ENCODE results near the gene PPP1R12B. TPM values are rescaled to one million over a fixed set of nuclear protein-coding genes. Genes with fewer than 3 reads are reported as not detected.
"Not testable (repeated sequence)": the region's sequence is repeated elsewhere in the genome, so short reads cannot be mapped to it uniquely, and the experiment has no call there.

The PPP1R12B gene
- total RNA-seq, 1 donor from 2014 or later: 18.5 TPM

DNA sequence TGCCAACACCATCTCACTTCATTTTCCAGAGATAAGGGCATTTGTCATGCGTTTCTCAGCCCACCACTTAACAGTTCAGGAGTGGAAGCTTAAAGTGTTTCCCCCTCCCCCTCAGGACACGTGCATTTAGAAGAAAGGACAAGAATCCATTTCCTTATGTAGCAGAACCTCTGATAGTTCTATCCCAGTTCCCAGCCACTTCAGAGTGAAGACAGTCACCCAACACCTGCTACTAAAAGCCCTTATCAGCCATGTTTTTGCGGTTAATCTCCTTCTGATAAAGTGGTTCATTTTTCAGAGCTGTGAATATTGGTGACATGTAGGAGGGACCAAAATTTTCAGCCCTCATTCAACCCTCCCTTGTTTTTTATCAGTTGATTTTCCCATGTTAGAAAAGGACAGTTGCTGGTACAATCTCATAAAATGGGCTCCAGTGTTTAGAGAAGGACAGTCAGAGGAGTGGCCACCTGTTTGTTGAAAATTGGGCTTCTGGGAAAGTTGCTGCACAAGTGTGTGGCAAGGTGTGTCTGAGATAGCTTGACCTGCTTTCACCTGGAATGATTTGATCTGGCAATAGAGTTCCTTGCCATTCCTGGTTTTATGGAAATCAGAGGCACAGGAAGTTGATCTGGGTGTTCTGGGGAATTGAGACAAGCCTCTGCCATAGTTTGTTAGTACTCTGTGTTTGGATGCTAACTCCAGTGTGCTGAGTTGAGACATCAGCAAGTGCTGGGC, 114.0 kb downstream of the PPP1R12B start:
- H3K27ac Mint-ChIP-seq (ENCODE audit: unreplicated experiment): peak overlapping the region; percentile 13
- peaks cover 21% of the 10 kb centered on the region for H3K4me1 Mint-ChIP-seq
- H3K9me3 Mint-ChIP-seq: no peaks in the 10 kb centered on the region
- TF ChIP-seq, protein P1, sequence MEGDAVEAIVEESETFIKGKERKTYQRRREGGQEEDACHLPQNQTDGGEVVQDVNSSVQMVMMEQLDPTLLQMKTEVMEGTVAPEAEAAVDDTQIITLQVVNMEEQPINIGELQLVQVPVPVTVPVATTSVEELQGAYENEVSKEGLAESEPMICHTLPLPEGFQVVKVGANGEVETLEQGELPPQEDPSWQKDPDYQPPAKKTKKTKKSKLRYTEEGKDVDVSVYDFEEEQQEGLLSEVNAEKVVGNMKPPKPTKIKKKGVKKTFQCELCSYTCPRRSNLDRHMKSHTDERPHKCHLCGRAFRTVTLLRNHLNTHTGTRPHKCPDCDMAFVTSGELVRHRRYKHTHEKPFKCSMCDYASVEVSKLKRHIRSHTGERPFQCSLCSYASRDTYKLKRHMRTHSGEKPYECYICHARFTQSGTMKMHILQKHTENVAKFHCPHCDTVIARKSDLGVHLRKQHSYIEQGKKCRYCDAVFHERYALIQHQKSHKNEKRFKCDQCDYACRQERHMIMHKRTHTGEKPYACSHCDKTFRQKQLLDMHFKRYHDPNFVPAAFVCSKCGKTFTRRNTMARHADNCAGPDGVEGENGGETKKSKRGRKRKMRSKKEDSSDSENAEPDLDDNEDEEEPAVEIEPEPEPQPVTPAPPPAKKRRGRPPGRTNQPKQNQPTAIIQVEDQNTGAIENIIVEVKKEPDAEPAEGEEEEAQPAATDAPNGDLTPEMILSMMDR (conservative IDR thresholded peaks at IDR 0.05): no peak
- no peaks in the 10 kb centered on the region for H3K36me3 Mint-ChIP-seq (ENCODE audit: low read depth)
- no peaks in the 10 kb centered on the region for H3K27me3 Mint-ChIP-seq (ENCODE audit: low read depth)
- DNase-seq (ENCODE audit: low read depth, low spot score): no peak
- H3K4me3 Mint-ChIP-seq: no peak overlapping the region

DNA sequence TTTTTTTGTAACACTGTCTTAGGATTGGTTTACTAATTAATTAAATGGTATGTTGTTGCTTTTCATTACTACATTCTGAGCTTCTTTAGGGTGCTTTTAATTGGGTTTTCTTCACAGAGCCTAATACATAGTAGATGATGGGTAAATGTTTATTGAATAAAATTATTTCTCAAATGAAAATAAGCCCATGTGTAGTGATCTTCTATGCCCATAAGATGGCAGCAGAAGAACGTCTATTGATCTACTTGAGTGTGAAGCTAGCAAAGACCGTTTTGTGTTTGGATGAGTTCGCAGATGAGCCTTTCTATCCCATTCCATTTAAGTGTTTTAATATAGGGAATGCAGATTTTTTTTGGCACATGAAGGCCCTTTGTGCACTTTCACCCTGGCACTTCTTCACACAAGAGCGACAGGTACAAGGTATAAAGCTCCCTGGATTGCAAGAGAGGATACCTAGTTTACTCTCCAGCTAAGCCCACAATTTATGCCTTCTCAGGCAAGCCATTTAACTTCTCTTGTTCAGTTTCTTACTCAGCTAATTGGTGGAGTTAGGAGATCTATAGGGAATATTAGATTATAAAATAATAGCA, 115.7 kb downstream of the PPP1R12B start:
- not testable (repeated sequence) for H3K36me3 Mint-ChIP-seq (ENCODE audit: low read depth); H3K27me3 Mint-ChIP-seq (ENCODE audit: low read depth); H3K27ac Mint-ChIP-seq (ENCODE audit: unreplicated experiment); DNase-seq (ENCODE audit: low read depth, low spot score); H3K4me3 Mint-ChIP-seq; H3K9me3 Mint-ChIP-seq
- H3K4me1 Mint-ChIP-seq: peaks cover 12% of the 10 kb centered on the region
- TF ChIP-seq, protein P1 (conservative IDR thresholded peaks at IDR 0.05): peak; percentile 79

DNA sequence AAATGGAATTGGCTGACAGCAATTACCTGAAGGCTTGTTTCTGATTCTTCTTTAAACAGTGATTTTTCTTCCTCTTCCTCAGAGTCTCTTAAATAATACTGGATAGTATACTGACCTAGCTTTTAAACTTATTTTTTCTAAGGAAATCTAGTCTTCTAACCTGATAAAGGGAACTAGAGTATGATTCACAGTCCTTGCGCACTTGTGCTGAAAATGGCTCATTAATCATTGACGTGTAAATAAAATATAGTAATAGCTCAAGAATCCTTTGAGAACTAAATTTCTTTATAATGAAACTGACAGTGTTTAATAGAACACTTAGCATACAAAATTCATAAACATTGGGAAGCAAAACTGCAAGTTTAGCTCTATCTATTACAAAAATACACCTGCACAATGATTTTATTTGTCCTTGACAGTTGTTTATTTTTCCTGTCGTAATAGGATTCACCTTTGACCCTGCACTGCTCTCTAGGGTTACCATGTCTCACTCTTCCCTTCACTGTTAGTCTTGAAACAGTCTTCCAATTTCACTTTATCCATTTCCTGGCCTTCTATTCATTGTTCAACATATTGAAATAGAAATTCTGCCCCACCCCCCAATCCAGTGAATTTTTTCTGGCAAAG, 117.3 kb downstream of the PPP1R12B start:
- not testable (repeated sequence) for H3K9me3 Mint-ChIP-seq; DNase-seq (ENCODE audit: low read depth, low spot score); H3K36me3 Mint-ChIP-seq (ENCODE audit: low read depth); H3K27ac Mint-ChIP-seq (ENCODE audit: unreplicated experiment); H3K4me3 Mint-ChIP-seq; H3K27me3 Mint-ChIP-seq (ENCODE audit: low read depth); H3K4me1 Mint-ChIP-seq

DNA sequence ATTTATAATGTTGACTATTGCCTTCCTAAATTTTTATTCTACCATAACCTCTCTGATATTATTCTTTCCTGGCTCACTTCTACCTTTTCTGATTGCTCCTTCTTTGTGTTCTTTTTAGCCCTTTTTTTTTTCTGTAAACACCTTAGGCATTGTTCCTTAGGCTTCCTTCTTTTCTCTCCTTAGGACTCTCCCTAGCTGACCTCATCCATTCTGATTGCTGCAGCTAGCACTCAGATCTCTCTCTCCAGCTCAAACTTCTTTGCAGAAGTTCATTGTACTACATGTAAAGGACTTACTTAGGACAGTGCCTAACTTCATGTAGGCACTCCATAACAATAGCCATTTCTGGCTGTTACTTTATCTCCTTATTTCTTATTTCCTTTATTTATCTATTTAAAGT, 117.8 kb downstream of the PPP1R12B start:
- H3K4me1 Mint-ChIP-seq; DNase-seq (ENCODE audit: low read depth, low spot score); H3K4me3 Mint-ChIP-seq; H3K27ac Mint-ChIP-seq (ENCODE audit: unreplicated experiment); H3K9me3 Mint-ChIP-seq; H3K36me3 Mint-ChIP-seq (ENCODE audit: low read depth); H3K27me3 Mint-ChIP-seq (ENCODE audit: low read depth): not testable (repeated sequence)

DNA sequence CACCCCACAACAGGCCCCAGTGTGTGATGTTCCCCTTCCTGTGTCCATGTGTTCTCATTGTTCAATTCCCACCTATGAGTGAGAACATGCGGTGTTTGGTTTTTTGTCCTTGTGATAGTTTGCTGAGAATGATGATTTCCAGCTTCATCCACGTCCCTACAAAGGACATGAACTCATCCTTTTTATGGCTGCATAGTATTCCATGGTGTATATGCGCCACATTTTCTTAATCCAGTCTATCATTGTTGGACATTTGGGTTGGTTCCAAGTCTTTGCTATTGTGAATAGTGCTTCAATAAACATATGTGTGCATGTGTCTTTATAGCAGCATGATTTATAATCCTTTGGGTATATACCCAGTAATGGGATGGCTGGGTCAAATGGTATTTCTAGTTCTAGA, 118.9 kb downstream of the PPP1R12B start:
- not testable (repeated sequence) for H3K4me3 Mint-ChIP-seq; H3K27me3 Mint-ChIP-seq (ENCODE audit: low read depth); H3K27ac Mint-ChIP-seq (ENCODE audit: unreplicated experiment); H3K36me3 Mint-ChIP-seq (ENCODE audit: low read depth); DNase-seq (ENCODE audit: low read depth, low spot score); H3K4me1 Mint-ChIP-seq; H3K9me3 Mint-ChIP-seq

DNA sequence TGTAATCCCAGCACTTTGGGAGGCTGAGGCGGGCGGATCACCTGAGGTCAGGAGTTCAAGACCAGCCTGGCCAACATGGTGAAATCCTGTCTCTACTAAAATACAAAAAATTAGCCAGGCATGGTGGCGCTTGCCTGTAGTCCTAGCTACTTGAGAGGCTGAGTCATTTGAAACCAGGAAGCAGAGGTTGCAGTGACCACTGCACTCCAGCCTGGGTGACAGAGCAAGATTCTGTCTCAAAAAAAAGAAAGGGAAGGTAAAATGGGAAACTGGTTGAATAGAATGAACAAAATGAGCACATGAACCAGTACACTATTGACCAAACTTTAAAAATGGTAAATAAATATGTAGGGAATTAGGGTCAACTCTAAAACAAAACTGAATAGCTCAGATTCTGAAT, 120.2 kb downstream of the PPP1R12B start:
- not testable (repeated sequence) for DNase-seq (ENCODE audit: low read depth, low spot score); H3K4me3 Mint-ChIP-seq; H3K27me3 Mint-ChIP-seq (ENCODE audit: low read depth); H3K27ac Mint-ChIP-seq (ENCODE audit: unreplicated experiment); H3K9me3 Mint-ChIP-seq; H3K36me3 Mint-ChIP-seq (ENCODE audit: low read depth)
- peaks cover 10% of the 10 kb centered on the region for H3K4me1 Mint-ChIP-seq

DNA sequence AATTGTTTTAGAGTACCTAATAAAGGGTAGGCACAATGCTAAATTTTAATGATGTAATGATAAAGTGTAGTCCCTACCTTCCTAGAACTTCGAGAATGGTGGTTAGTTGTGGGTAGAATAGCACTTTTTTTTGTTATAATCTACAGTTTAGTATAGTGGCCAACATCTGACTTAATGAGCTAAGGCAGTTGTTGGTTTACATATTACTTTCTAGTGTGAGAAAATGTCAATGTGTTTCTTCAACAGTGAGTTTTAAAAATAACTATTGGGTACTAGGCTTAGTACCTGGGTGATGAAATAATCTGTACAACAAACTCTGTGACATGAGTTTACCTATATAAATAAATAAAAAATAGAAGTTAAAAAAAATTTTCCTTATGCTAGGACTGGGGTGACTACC, 120.6 kb downstream of the PPP1R12B start:
- DNase-seq (ENCODE audit: low read depth, low spot score); H3K9me3 Mint-ChIP-seq; H3K27me3 Mint-ChIP-seq (ENCODE audit: low read depth); H3K36me3 Mint-ChIP-seq (ENCODE audit: low read depth); H3K4me3 Mint-ChIP-seq; H3K27ac Mint-ChIP-seq (ENCODE audit: unreplicated experiment): not testable (repeated sequence)
- peaks cover 13% of the 10 kb centered on the region for H3K4me1 Mint-ChIP-seq

DNA sequence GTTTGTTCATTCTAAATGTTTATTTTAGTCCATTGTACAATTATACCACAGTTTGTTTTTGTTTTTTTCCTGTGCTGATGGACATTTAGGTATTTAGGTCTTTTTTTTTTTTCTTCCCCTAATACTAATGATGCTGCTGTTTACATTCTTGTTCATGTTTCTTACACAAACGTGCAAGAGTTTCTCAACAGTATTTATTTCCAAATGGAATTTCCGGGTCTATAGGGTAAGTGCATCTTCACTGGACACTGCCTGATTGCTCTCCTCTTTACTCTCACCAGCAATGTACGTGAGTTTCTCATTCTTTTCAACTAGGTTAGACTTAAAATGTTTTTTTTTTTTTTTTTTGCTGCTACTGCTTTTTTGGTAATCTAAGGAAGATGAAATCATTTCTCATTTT, 122.7 kb downstream of the PPP1R12B start:
- Mint-ChIP-seq H3K27me3 (ENCODE audit: low read depth) (no peaks in the 10 kb centered on the region), H3K27ac (ENCODE audit: unreplicated experiment) (no peak overlapping the region)
- DNase-seq (ENCODE audit: low read depth, low spot score): no peak

DNA sequence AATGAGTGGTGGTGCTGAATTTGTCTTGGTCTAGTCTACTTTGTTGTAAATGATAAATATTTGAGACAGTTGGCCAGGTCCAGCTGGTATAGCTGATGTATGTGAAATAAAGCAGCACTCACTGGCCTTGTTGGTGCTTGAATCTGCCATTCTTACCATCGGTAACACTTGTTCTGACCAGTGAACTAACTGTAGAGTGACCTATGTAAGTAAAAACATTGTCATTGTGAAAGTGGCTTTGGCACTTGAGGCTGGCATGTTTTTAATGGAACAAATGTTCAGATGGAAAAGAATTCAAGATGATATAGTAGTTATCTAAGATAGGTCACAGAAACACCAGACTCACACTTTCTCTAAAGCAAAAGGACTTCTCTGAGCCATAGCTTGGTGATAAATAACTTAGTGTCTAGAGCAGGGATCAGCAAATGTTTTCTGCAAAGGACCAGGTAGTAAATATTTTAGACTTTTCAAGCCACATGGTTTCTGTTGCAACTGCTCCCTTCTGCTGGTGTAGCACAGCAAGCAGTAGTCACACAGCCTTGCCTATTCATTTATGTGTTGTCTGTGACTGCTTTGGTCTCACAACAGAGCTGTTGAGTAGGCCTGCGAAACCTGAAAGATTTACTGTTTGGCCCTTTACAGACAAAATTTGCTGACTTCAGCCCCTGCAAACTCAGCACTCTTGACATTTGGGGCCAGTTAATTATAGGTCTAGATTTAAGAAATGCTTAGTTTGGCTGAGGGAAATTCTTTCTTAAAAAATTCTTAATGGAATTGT, 124.0 kb downstream of the PPP1R12B start:
- H3K36me3 Mint-ChIP-seq (ENCODE audit: low read depth); H3K27me3 Mint-ChIP-seq (ENCODE audit: low read depth); H3K4me1 Mint-ChIP-seq; H3K4me3 Mint-ChIP-seq; H3K9me3 Mint-ChIP-seq; DNase-seq (ENCODE audit: low read depth, low spot score); H3K27ac Mint-ChIP-seq (ENCODE audit: unreplicated experiment): not testable (repeated sequence)

More for the DNA sequence above, 122.7 kb downstream of the PPP1R12B start:
- Mint-ChIP-seq H3K9me3 (no peaks in the 10 kb centered on the region), H3K36me3 (ENCODE audit: low read depth) (no peaks in the 10 kb centered on the region), H3K4me1 (peaks cover 11% of the 10 kb centered on the region), H3K4me3 (no peak overlapping the region)
- TF ChIP-seq, protein P1 (conservative IDR thresholded peaks at IDR 0.05): no peak
